Uterus (tissue), 2 donors: ENCODE measurements around the gene RELT.

ENCODE experiments used
- POLR2A ChIP-seq, 2 donors: fragments of 450-650 bp; IDR thresholded peaks; one replicate each; pipeline ENCODE4 v1.6.1; 2016; ENCODE audit warnings: antibody characterized with exemption in 2 of 2, mild to moderate bottlenecking in 1 of 2, moderate library complexity in 1 of 2
- TF ChIP-seq, protein P1 (sequence below), 4 experiments: fragments of 200-600 bp in 2 of 4; fragments of 450-650 bp in 2 of 4; sonication (generic) in 2 of 4; IDR thresholded peaks; one replicate each; pipeline ENCODE4 v1.5.1; 2016 to 2019; ENCODE audit warnings: antibody characterized with exemption in 4 of 4, mild to moderate bottlenecking in 2 of 4, moderate library complexity in 1 of 4

GRCh38 chr11:73358071-73358470, 18.1 kb upstream of the RELT start:
- TF ChIP-seq, protein P1, sequence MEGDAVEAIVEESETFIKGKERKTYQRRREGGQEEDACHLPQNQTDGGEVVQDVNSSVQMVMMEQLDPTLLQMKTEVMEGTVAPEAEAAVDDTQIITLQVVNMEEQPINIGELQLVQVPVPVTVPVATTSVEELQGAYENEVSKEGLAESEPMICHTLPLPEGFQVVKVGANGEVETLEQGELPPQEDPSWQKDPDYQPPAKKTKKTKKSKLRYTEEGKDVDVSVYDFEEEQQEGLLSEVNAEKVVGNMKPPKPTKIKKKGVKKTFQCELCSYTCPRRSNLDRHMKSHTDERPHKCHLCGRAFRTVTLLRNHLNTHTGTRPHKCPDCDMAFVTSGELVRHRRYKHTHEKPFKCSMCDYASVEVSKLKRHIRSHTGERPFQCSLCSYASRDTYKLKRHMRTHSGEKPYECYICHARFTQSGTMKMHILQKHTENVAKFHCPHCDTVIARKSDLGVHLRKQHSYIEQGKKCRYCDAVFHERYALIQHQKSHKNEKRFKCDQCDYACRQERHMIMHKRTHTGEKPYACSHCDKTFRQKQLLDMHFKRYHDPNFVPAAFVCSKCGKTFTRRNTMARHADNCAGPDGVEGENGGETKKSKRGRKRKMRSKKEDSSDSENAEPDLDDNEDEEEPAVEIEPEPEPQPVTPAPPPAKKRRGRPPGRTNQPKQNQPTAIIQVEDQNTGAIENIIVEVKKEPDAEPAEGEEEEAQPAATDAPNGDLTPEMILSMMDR (IDR thresholded peaks at IDR 0.05), result no peak
- no peak for TF ChIP-seq POLR2A (IDR thresholded peaks at IDR 0.05)
